HL-60/S4 treated with phorbol 12-myristate 13-acetate at 8.2 ng/mL for 4 days and 3 days (cell line): Measurements from ENCODE around the gene NADK.

ENCODE experiments used
- in situ Hi-C: fragments of 300-500 bp; cut with MboI; formaldehyde crosslinking; loops from 2 replicates; pipeline ENCODE4 v1.15.0; 2022; ENCODE audit warnings: low sequenced_read_pairs

The NADK gene, protein sequence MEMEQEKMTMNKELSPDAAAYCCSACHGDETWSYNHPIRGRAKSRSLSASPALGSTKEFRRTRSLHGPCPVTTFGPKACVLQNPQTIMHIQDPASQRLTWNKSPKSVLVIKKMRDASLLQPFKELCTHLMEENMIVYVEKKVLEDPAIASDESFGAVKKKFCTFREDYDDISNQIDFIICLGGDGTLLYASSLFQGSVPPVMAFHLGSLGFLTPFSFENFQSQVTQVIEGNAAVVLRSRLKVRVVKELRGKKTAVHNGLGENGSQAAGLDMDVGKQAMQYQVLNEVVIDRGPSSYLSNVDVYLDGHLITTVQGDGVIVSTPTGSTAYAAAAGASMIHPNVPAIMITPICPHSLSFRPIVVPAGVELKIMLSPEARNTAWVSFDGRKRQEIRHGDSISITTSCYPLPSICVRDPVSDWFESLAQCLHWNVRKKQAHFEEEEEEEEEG

DNA sequence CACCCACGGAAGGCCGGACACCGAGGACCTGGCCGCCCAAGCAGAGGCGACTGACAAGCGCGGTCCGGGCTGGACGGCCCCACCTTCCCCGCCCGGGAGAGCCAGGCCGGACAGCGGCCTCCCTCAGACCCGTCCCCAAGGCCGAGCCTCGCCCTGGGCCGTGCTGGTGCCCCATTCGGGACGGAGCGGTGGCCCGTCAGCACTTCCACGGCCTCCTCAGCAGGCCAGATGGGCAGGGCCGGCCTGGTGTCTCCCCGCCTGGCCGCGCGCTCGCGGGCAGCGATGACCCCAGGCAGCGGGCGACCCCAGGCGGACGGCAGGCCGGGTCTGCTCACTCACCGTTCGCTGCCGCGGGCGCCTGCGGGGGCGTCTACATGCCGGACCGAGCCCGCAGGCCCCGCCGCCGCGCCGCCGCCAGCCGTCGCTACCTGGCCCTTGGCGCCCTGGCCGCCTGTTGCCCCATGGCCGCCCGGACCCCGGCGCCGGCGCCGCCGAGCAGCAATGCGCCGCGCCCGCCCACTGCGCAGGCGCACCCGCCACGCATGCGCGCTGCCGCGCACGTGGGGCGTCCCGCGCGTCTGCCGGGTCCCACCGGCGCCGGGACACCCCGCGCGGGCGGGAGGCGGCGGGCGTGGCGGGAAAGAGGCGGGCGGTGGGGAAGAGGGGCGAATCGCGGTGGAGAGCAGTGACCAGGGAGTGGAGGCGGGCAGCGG is at the start of gene NADK:
Gene NADK (minus strand): TSS at position 521 of the 713 bp plus-strand sequence. CDS start 13,064 bp downstream, outside the sequence.
- in situ Hi-C loops: no loop called here

DNA sequence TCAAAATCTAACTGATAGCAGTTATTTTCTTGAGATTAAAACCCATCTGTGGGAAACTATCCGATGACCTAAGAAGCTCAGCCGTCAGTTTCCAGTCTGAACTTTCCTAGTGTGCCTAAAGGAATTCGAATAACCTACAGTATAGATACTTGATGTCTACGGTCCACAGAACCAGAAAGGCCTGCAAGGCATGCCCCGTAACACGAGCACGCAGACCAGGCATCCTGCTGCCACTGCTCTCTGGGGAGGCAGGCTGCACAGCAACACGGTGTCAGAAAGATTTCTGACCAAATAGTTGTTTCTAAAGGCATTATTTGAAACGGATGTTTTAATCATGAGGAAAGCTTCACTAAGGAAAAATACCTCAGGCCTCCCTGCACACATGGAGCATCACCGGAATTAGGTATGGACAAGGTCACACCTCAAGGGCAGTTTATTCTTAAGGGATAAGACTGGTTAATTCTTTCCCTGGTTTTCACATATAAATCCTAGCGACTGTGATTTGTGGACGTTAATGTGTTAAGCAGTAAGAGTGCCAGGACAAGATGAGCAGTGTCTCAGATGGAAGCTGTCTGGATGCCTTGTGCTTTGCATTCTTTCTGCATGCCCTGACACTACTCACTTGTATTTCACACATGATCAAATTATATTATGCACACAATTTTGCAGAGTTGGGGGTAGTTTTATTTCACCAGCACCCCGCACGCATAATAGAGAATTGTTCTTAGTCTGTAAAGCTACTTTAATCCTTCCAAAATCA is 49.0 kb upstream of the NADK start:
- in situ Hi-C loops: no loop called here

DNA sequence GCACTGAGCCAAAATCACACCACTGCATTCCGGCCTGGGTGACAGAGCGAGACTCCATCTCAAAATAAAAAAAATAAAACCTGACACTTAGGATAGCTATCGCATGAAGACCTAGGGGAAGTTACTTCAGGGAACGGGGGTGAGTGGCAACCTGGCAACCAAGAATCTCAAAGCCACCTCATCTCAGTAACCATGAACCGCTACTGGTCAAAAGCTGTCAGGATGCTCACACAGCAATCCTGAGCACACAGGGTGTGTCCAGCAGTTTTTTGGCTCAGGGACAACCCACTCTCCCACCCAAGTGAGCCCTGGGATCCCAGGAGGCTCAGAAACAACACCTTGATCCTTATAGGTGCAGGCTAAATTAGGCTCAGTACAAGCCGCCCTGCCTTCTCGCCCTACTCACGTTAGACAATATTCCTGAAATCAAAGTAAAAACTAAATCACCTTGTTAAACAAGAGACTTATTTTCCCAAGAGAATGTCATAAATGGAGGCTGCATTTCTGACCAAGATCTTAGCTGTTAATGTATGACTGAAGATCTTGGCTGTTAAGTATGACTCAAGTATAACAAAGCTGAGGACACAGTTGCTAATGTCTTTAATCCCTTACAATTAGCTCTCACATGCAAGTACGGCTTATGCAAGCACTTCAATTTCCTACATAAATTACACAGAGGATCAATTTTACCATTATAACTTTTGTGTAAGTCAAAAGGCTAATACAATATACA is 48.3 kb upstream of the NADK start:
- in situ Hi-C loops: no loop called here

DNA sequence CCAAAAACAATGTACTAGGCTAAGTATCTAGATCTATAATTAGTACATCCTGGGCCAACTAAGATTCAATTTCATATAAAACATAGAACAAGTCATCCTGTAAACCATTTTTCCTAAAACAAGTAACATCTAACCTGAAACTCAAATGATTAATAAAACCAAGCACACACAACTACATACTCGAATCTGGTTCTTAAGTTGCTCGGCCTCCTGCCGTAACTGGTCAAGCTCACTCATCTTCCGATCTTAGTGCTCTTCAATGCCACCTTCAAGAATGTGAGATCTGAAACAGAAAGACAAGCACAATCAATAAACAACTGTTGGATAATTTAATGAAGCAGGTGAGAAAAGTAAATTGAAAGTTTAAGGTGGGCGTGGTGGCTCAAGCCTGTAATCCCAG is 46.9 kb upstream of the NADK start:
- in situ Hi-C loops: no loop called here

DNA sequence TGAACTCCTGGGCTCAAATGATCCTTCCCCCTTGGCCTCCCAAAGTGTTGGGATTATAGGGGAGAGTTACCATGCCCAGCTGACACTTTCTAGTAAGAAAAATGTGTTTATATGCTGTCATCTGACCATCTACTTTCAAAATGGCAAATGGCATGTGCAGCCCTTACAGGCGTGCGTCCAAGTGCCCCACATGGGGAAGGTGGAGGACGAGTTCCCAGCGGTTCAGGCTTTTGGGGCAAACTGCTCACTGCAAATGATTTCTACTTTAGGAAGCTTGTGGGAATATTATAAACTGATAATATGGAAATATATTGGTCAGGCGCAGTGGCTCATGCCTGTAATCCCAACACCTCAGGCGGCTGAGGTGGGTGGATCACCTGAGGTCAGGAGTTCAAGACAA is 41.5 kb upstream of the NADK start:
- in situ Hi-C loops: no loop called here

DNA sequence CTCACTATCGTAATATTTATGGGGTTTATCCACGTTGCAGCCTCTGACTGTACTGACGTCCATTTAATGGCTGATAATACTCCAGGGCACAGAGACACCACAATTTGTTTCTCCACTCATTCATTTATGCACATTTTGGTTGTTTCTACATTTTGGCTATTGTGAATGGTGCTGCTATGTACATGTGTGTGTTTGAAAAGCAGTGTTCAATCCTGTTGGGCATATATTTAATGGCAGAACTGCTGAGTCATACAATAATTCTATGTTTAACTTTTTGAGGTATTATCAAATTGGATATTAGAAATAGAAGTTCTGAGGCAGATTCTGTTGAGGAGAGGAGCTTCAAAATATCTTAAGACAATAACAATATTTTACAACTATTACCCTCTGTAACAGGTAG is 39.0 kb upstream of the NADK start:
- in situ Hi-C loops: no loop called here

DNA sequence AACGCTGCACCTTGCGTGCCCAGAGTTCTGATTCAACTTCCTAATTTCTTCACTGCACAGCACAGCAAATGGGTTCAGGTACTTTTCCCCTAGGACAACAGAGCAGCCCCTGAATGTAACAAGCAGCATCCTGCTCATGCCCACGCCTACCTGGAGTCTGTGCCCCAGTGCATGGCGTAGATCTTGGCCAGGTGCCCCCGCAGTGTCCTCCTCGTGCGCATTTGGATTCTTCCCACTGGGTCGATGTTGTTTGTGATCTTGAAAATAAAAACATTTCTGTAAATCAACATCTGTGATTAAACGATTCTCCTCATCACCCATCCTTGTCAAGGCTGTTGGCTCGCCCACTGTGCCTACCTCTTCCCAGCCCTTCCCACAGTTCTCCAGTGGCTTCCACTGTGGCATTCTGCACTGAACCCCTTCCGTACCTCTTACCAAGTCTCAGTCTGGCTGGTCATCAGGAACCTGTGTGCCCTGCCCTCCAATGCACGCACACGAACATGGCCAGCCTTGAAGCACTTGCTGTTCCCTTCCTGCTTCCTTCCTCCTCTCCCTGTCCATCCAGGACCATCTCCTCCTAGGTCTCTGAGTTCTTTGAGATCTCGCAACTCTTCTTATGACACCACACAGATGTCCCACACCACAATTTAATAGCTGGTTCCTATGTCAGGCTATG is 37.5 kb upstream of the NADK start:
- in situ Hi-C loops: no loop called here

DNA sequence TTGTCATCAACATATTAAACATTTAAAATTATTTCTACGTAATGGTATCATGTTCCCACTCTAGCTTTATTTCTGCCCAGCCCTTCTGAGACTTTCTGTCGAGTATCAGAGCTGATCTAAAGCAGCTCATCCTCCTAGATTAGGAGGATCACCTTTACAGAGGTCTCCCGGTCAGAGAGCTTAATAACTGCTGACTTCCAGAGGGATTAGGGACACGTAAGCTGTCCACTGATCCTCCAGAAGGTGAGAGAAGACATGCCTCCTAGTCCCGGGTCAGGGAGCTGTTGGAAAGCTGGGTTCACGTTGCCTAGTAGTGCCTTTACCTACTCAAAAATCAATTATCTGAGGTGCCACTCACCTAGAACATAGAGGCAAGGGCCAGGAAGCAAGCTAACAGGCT is 31.2 kb upstream of the NADK start:
- in situ Hi-C loops: no loop called here

DNA sequence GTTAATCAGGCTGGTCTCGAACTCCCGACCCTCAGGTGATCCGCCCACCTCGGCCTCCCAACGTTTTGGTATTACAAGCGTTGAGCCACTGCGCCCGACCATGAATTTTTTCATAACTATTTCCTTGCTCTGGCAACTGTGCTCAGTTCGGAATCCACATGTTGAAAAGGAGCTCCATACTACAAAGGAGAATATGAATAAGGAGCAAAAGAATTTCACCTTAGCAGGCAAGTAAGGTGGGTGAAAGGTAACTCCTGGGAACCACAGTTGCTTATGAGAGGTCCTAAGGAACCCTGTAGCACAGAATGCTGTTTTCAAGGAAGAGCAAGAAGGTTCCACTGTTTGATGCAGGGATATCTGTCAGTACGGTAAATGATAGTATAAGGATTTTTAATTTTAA is 29.9 kb upstream of the NADK start:
- in situ Hi-C loops: no loop called here

DNA sequence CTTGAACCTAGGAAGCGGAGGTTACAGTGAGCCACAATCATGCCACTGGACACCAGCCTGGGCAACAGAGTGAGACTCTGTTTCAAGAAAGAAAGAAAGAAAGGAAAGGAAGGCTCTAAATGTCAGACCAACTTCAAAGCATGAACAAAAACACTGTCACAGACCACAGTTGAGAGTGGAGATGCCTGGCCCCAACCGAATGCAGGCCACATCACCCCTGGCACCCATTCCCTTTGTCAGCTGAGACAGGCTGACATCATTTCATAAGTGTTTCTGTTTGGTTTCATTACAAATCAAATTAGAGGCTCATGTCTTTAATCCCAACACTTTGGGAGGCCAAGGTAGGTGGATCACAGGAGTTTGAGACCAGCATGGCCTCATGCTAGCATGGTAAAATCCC is 28.6 kb upstream of the NADK start:
- in situ Hi-C loops: no loop called here

DNA sequence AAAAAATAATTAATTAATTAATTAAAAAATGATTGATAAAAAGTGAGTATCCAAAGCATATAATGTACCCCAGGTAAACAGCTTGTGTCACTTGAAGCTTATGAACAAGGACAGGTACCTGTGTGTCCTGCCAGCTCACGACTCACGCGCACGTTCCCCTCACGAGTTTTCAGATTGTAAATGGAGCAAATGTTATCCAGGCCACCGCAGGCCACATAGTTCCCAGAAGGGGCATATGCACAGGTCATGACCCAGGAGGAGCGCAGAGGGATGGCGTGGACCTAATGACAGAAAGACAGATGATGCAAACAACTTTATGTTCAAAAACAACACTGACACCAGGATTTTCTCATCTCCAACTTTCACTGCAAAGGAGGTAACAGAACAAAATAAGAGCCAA is 26.0 kb upstream of the NADK start:
- in situ Hi-C loops: no loop called here

DNA sequence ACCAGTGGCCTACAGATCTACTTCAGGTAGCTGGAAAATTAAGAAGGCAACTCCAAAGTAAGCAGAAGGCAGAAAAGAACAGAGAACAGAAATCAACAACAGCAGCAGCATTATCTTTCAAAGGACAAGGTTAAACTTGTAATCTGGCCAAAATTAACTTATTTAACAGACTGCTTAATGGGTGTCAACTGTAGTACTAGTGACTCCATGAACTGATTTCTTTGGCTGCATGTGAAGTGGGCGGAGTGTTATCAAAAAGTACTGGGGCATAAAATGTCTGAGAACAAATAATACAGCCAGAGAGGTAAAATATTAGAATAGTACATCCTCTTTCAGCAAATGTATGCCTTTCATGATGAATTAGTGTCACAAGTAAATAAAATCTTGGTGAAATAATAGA is 24.6 kb upstream of the NADK start:
- in situ Hi-C loops: no loop called here

DNA sequence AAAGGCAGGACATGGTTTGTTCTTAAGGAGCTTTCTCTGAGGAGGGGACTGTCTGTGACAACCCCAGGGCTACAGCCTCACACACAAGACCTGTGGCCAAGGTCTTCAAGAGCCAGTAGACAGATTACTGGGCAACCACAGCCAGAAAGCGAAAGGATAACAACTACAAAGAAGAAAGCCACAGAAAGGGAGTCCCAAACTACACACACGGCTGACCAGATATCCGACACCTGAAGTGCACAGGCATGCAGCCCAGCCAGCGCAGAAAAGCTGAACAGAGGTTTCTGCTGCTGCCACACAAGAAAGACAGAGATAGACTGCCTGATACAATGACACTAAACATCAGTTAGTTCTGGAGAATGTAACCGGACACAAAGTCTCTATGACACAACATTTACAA is 21.4 kb upstream of the NADK start:
- in situ Hi-C loops: no loop called here

DNA sequence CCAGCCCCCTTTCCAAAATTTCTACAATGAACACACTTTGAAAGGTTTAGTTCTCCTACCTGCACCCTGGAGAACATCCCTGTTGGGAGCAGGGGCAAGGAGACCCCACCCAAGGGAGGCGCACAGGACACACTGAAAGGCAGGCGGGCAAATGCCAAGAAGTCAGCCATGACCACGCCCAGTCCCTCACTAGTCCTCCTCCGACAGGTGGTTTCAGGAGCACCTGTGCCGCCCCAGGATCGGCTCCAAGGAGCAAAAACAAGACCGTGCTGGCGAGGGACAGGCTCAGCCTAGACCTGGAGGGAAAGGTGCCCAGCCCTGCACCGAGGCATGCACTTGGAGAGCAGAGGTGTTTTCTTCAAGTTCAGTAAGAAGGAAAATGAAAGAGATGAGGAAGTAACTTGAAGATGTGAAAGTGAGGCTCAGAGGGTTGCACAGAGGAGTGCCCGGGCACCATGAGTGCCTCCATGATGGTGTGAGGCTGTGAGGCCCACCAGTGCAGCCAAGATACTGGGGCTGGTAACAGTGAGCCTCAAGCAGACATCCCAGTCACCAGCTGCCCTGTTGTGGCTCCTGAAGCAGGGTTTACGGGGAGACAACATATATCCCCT is 19.6 kb upstream of the NADK start:
- in situ Hi-C loops: no loop called here

DNA sequence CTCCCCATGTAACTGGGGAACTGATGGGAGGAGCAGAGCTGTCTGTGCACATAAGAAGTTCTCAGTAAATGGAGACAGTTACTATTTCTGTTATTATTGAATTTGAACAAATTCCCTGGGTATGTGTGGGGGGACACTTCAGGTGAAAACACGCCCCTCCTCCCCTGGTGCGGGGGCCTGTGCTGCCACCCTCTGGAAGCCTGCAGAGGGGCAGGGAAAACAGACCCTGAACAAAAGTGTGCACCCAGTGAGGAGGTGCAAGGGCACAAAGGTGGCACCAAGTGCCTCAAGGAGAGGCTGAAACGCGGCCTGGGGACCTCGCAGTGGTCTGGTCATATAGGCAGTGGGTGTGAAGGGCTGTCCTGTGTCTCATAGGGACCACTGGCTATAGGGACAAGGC is 18.2 kb upstream of the NADK start:
- in situ Hi-C loops: no loop called here

DNA sequence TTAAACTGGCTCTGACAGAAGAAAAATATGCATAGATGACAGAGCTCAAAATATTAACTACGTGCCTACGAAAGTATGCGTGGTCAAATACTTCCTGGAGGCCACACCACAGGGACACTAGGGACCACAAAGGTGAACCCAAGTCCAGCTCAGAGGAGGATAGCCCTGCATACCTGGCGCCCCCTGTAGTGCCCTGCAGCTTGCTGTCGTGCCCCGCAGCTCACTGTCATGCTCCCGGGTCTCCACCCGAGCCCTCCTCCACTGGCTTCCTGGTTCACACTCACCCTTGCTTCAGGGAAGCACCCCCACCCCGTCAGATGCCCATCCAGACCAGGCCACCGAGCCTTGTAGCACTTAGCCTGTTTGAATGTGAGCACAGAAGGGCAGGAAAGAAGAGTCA is 16.7 kb upstream of the NADK start:
- in situ Hi-C loops: no loop called here

DNA sequence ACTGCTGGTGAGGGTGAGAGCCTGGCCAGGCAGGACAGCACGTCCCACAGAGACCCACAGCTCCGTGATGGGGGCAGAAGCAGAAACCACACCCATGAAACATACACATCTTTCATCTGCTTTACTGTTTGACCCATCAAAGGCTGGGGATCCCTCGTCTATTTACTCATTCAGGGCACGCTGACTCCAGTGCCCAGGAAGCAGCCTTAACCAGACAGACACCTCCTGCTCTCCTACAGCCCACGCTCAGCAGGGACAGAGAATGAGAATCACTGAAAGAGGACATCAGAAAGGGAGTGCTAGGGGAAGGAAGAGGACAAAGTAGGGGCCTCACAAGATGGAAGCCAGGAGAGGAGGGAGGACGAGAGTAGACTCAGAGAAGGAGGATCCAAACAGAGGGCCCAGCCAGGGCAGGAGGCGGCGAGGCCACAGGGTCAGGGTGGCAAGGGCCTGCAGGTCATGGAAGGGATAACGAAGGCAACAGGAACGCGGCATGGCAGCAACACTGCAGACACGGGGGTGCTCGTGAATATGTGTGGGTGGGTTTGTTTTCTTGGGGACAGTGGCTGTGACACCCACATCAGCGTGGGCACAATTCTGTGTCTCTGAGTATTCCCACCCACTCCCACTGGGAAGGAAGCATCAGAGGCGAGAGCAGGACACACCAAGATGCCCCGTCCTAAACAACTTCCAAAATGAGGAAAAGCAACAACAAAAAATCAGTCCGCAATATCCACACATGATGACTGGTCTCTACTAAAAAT is 15.4 kb upstream of the NADK start:
- in situ Hi-C loops: no loop called here

DNA sequence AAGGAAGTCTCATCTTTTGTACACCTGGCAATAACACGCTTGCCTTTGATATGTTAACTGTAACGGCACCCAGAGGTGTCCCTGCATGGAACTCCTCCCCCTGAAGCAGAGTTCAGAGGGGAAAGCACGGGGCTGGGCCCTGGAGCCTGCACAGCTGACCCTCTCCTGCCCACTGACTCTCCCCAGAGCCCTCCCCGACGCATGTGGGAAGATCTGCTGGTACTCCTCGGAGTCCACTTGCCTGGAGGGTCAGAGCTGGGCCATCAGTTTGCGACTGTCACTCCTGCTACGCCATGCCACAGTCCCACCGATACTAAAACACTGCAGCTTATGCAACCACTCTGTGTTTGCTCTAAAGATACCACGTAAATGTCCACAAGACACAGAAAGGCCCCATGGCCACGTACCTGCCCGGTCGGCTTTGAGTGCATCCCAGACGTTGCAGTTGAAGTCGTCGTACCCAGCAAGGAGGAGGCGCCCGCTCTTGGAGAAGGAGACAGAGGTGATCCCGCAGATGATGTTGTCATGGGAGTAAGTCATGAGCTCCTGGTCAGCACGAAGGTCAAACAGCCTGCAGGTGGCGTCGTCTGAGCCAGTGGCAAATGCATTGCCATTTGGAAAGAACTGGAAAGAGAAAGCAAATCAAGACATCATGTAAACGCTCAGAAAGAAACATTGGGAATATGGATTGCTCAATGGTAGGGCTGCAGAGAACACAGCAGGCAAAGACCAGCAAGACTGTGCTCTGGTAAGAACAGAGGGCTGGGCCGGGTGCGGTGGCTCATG is 10.6 kb upstream of the NADK start:
- in situ Hi-C loops: no loop called here

DNA sequence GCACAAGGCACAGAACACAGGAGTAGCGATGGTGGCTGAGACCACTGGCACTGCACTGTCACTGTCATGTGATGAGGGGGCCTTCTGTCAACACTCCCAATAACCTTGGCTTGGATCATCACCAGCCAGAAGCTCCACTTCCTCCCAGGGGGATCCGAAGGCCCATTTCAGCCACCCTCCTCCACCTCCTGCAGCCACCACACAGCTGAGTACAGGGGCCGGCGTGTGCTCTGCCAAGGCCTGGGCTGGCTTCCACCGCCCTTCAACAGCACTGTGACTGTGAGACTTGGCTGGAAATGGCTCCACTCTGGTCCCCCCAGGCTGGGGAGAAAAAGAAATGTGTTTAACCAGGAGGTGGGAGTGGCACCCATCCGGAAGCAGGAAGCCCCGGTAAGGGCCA is 9.9 kb upstream of the NADK start:
- in situ Hi-C loops: no loop called here
